Astrocyte (in vitro differentiated cells and primary cell): ENCODE measurements around the gene NR5A2. TPM values are rescaled to one million over a fixed set of nuclear protein-coding genes. Genes with fewer than 3 reads are reported as not detected.

Experiments
- DNase-seq: peaks from one replicate; pipeline ENCODE4 v3.0.0-alpha.2; 2010; ENCODE audit warnings: low read depth
- FAIRE-seq: peaks from 2 replicates; lab custom pipeline; 2011; peaks lifted over from hg19 to GRCh38; lab: Jason Lieb, UNC
- H2AFZ ChIP-seq: 2 replicates; pipeline ENCODE4 v1.6.0; 2012; ENCODE audit warnings: low read depth, low read length, inconsistent platforms
- H3K27ac ChIP-seq: 2 replicates; pipeline ENCODE4 v1.5.1; 2011; ENCODE audit warnings: low read depth, low read length, inconsistent platforms
- H3K27me3 ChIP-seq: 2 replicates; pipeline ENCODE4 v1.6.0; 2011; ENCODE audit warnings: low read length, inconsistent platforms; ENCODE audit not compliant: insufficient read depth
- H3K36me3 ChIP-seq: 2 replicates; pipeline ENCODE4 v1.5.1; 2011; ENCODE audit warnings: low read length, inconsistent platforms; ENCODE audit not compliant: insufficient read depth
- H3K4me1 ChIP-seq: 2 replicates; pipeline ENCODE4 v1.5.1; 2011; ENCODE audit warnings: low read length, inconsistent platforms; ENCODE audit not compliant: insufficient read depth
- H3K4me2 ChIP-seq: 2 replicates; pipeline ENCODE4 v1.6.0; 2012; ENCODE audit warnings: low read length, inconsistent platforms
- H3K4me3 ChIP-seq: 2 replicates; pipeline ENCODE4 v1.5.1; 2011; ENCODE audit warnings: low read depth, mild to moderate bottlenecking, low read length, inconsistent platforms; ENCODE audit not compliant: insufficient read depth
- H3K79me2 ChIP-seq: 2 replicates; pipeline ENCODE4 v1.6.0; 2012; ENCODE audit warnings: mild to moderate bottlenecking, low read length, inconsistent platforms; ENCODE audit not compliant: insufficient read depth
- H3K9ac ChIP-seq: 2 replicates; pipeline ENCODE4 v1.6.0; 2012; ENCODE audit warnings: mild to moderate bottlenecking, low read length, inconsistent platforms
- H3K9me3 ChIP-seq: 2 replicates; pipeline ENCODE4 v1.5.1; 2012; ENCODE audit warnings: low read depth, mild to moderate bottlenecking, low read length, inconsistent platforms; ENCODE audit not compliant: insufficient read depth
- H4K20me1 ChIP-seq: 2 replicates; pipeline ENCODE4 v1.6.0; 2012; ENCODE audit warnings: low read length, inconsistent platforms; ENCODE audit not compliant: insufficient read depth
- H3K27ac Mint-ChIP-seq: one replicate; pipeline ENCODE4 v1.8.0; 2021; ENCODE audit warnings: mild to moderate bottlenecking, mixed read lengths; ENCODE audit not compliant: unreplicated experiment
- H3K27me3 Mint-ChIP-seq: one replicate; pipeline ENCODE4 v1.8.0; 2021; ENCODE audit warnings: low read depth, mixed read lengths; ENCODE audit not compliant: unreplicated experiment
- H3K36me3 Mint-ChIP-seq: one replicate; pipeline ENCODE4 v1.8.0; 2021; ENCODE audit warnings: low read depth, mixed read lengths; ENCODE audit not compliant: unreplicated experiment
- H3K4me1 Mint-ChIP-seq: one replicate; pipeline ENCODE4 v1.8.0; 2021; ENCODE audit warnings: low read depth, mixed read lengths; ENCODE audit not compliant: unreplicated experiment
- H3K4me3 Mint-ChIP-seq: one replicate; pipeline ENCODE4 v1.8.0; 2021; ENCODE audit warnings: mild to moderate bottlenecking, moderate library complexity, mixed read lengths; ENCODE audit not compliant: unreplicated experiment
- H3K9me3 Mint-ChIP-seq: one replicate; pipeline ENCODE4 v1.8.0; 2021; ENCODE audit warnings: mild to moderate bottlenecking, mixed read lengths; ENCODE audit not compliant: unreplicated experiment
- EZH2 ChIP-seq: IDR thresholded peaks from 2 replicates; pipeline ENCODE4 v1.6.1; 2012; ENCODE audit warnings: mild to moderate bottlenecking, low read length, inconsistent platforms; ENCODE audit not compliant: insufficient read depth
- total RNA-seq: library from RNA; stranded (reverse); gene quantifications from 2 replicates; pipeline ENCODE4 v1.2.1, GENCODE V29; 2021
- TF ChIP-seq, protein P1 (sequence below): IDR thresholded peaks from 2 replicates; pipeline ENCODE4 v1.5.1; 2011; ENCODE audit warnings: low read depth, mild to moderate bottlenecking, inconsistent platforms, low read length, moderate library complexity; ENCODE audit not compliant: insufficient read depth

NR5A2 gene
- total RNA-seq, 1 donor from 2014 or later = 0.39 TPM

DNA sequence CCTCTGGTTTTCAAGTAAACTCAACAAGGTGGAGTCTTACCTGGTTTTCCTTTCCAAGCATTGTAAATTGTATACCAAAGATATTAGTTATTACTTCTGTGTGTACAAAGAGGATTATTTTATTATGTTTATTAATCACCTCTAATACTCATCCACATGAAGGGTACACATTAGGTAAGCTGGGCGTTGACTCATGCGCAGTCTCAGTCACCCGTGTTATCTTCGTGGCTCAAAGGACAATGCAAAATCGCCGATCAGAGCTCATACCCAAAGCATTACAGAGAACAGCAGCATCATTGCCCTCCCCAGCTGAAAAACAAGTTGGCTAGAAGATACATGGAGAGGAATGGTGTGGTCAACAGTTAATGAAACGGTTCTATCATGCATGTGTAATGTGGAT, 148.7 kb downstream of the NR5A2 start:
- Mint-ChIP-seq H3K27me3 (no peaks in the 10 kb centered on the region), H3K36me3 (no peaks in the 10 kb centered on the region), H3K4me3 (no peak overlapping the region), H3K4me1 (peaks cover 4% of the 10 kb centered on the region), H3K9me3 (peaks cover 2% of the 10 kb centered on the region), H3K27ac (no peak overlapping the region)
- no peaks in the 10 kb centered on the region for H3K36me3 ChIP-seq
- no peaks in the 10 kb centered on the region for H3K9me3 ChIP-seq
- no peak overlapping the region for H3K4me3 ChIP-seq
- TF ChIP-seq, protein P1, sequence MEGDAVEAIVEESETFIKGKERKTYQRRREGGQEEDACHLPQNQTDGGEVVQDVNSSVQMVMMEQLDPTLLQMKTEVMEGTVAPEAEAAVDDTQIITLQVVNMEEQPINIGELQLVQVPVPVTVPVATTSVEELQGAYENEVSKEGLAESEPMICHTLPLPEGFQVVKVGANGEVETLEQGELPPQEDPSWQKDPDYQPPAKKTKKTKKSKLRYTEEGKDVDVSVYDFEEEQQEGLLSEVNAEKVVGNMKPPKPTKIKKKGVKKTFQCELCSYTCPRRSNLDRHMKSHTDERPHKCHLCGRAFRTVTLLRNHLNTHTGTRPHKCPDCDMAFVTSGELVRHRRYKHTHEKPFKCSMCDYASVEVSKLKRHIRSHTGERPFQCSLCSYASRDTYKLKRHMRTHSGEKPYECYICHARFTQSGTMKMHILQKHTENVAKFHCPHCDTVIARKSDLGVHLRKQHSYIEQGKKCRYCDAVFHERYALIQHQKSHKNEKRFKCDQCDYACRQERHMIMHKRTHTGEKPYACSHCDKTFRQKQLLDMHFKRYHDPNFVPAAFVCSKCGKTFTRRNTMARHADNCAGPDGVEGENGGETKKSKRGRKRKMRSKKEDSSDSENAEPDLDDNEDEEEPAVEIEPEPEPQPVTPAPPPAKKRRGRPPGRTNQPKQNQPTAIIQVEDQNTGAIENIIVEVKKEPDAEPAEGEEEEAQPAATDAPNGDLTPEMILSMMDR = no peak
- TF ChIP-seq EZH2 = no peak
- DNase-seq (no peak), FAIRE-seq (no peak)
- H3K79me2 ChIP-seq = no peaks in the 10 kb centered on the region
- H3K4me2 ChIP-seq = no peak overlapping the region
- H3K9ac ChIP-seq = no peak overlapping the region
- H4K20me1 ChIP-seq = no peaks in the 10 kb centered on the region
- H2AFZ ChIP-seq = no peak overlapping the region
- no peak overlapping the region for H3K27ac ChIP-seq
- H3K27me3 ChIP-seq = no peaks in the 10 kb centered on the region
- peaks cover 12% of the 10 kb centered on the region for H3K4me1 ChIP-seq

DNA sequence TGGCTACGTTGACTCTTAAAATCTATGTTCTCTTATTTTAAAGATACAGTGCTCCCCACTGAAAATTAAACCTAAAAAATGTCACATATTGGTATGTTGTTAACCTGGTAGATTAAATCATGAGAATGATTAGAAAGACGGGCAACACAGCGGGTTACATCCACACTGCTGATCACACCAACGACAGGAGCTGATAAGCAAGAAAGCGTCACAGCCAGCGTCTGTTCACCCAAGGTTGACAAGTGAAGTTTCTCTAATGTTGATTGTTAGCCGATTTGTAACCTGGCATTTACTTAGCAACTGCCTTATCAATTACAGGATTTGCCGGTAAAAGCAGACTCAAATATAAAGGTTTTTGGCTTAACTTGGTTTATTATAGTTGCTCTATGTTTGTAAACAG, 149.3 kb downstream of the NR5A2 start:
- no peak overlapping the region for H2AFZ ChIP-seq
- no peak overlapping the region for H3K27ac ChIP-seq
- no peak for DNase-seq
- Mint-ChIP-seq H3K27me3 (no peaks in the 10 kb centered on the region), H3K4me1 (peaks cover 4% of the 10 kb centered on the region), H3K27ac (no peak overlapping the region), H3K4me3 (no peak overlapping the region), H3K9me3 (peaks cover 2% of the 10 kb centered on the region), H3K36me3 (no peaks in the 10 kb centered on the region)
- no peak overlapping the region for H3K9ac ChIP-seq
- no peaks in the 10 kb centered on the region for H3K36me3 ChIP-seq
- no peaks in the 10 kb centered on the region for H3K27me3 ChIP-seq
- no peaks in the 10 kb centered on the region for H4K20me1 ChIP-seq
- H3K9me3 ChIP-seq = no peaks in the 10 kb centered on the region
- TF ChIP-seq EZH2 = no peak
- TF ChIP-seq, protein P1 = no peak
- no peak overlapping the region for H3K4me3 ChIP-seq
- no peak overlapping the region for H3K4me2 ChIP-seq
- FAIRE-seq = no peak
- no peaks in the 10 kb centered on the region for H3K79me2 ChIP-seq
- peaks cover 12% of the 10 kb centered on the region for H3K4me1 ChIP-seq

DNA sequence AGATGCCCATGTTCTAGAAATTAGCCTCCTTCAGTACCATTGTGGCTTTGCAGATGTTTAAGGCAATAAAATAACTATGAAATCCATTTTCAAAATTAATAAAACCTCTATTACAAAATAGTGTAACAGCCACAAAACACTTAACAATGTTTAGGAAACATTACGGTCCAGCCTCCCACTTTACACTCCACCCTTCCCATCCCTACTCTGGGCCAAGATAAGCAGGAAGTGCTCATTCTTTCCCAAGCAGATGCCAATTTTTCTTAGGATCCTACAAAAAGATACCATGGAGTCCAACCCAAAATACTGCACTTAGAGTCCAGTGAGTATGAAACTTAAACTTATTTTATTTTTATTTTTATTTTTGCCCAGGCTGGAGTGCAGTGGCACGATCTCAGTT, 150.8 kb downstream of the NR5A2 start:
- Mint-ChIP-seq H3K4me3 (no peak overlapping the region), H3K4me1 (no peaks in the 10 kb centered on the region), H3K27me3 (no peaks in the 10 kb centered on the region), H3K9me3 (peaks cover 2% of the 10 kb centered on the region), H3K36me3 (no peaks in the 10 kb centered on the region), H3K27ac (no peak overlapping the region)
- no peak overlapping the region for H2AFZ ChIP-seq
- no peak overlapping the region for H3K4me2 ChIP-seq
- no peak for TF ChIP-seq EZH2
- TF ChIP-seq, protein P1 = no peak
- H3K4me1 ChIP-seq = peaks cover 6% of the 10 kb centered on the region
- H3K27ac ChIP-seq = no peak overlapping the region
- FAIRE-seq = no peak
- no peaks in the 10 kb centered on the region for H3K27me3 ChIP-seq
- DNase-seq = no peak
- no peak overlapping the region for H3K4me3 ChIP-seq
- no peaks in the 10 kb centered on the region for H3K9me3 ChIP-seq
- H3K79me2 ChIP-seq = no peaks in the 10 kb centered on the region
- H3K9ac ChIP-seq = no peak overlapping the region
- no peaks in the 10 kb centered on the region for H4K20me1 ChIP-seq
- H3K36me3 ChIP-seq = no peaks in the 10 kb centered on the region
